ENCODE results near the gene ITM2C.

- TF ChIP-seq CTCF (IDR thresholded peaks at IDR 0.05): no peak
- TF ChIP-seq POLR2A (IDR thresholded peaks at IDR 0.05): no peak
Measured at GRCh38 chr2:230874456-230874855, 9.7 kb downstream of the ITM2C start.

Measured in uterus (tissue), 2 donors.